NCI-H2171 (cell line): Measurements from ENCODE around the gene SRRT.
"Not testable (repeated sequence)": the region's sequence is repeated elsewhere in the genome, so short reads cannot be mapped to it uniquely, and the experiment has no call there.

Experiments used
- DNase-seq: peaks from one replicate; lab custom pipeline; 2025; lab: John Stamatoyannopoulos, UW

Gene SRRT

GRCh38 chr7:100893910-100894721 is 19.2 kb downstream of the SRRT start:
- DNase-seq: no peak

GRCh38 chr7:100894860-100895700 is 20.2 kb downstream of the SRRT start:
- peak; percentile 56 for DNase-seq

- no peak for DNase-seq
Observed at GRCh38 chr7:100895701-100895955, 20.7 kb downstream of the SRRT start, which contains the start of gene ACHE. Gene ACHE, minus strand, starts transcription at chr7:100895888. Its CDS starts 1,656 bp downstream, at chr7:100894232.

- peak; percentile 73 for DNase-seq
Observed at GRCh38 chr7:100895956-100896731, 21.2 kb downstream of the SRRT start.

- peak; percentile 29 for DNase-seq
Observed at GRCh38 chr7:100896732-100897608, 22.1 kb downstream of the SRRT start.

GRCh38 chr7:100897772-100898454 is 23.0 kb downstream of the SRRT start:
- peak; percentile 18 for DNase-seq

DNA sequence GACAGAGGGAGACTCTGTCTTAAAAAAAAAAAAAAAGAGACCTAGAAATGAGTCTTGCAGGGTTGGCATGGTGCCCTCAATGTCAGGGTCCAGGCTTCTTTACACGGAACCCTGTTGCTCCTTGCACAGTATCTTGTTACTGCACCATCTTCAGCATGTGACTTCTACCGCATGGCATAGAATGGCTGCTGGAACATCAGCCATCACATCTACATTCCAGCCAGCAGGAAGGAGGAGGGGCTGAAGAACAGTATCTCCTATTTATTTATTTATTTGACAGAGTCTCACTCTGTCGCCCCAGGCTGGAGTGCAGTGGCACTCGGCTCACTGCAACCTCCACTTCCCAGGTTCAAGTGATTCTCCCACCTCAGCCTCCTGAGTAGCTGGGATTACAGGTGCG is 24.5 kb downstream of the SRRT start:
- DNase-seq: no peak

DNA sequence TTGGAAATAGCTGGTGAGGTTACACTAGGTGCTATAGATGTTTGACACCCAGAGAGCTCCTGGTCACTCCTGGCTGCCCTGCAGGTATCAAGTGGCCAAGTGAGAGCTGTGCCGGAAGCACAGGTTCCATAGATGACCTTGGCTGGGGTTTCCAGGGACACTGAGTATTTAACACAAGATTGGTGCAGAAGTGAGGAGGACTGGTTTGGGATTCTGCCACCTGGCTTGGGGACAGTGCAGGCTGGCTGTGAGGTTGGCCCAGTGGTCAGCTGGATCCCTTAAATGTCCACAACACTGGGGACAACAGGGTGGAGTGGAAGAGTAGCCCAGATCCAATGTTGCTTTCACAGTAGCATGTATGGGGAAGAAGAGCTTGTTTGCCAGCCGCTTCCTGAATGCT is 26.1 kb downstream of the SRRT start:
- no peak for DNase-seq

DNA sequence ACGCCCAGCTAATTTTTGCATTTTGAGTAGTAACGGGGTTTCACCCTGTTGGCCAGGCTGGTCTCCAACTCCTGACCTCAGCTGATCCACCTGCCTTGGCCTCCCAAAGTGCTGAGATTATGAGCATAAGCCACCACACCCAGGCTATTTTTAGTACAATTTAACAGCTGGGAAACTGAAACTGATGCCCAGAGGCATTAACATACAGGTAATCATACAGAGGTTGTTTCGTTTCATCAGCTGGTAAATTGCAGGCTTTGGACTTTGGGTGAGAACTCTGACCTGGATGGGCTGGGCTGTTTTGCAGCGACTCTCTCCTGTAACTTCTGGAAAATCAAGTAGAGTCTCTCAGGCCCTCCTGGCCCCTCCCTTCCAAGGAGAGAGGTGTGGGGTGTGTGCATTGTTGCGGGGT is 27.0 kb downstream of the SRRT start:
- DNase-seq: no peak

GRCh38 chr7:100902638-100903037 is 27.7 kb downstream of the SRRT start:
- DNase-seq: no peak

- DNase-seq: no peak
Observed at GRCh38 chr7:100908512-100908911, 33.6 kb downstream of the SRRT start.

- not testable (repeated sequence) for DNase-seq
Observed at GRCh38 chr7:100910443-100910842, 35.5 kb downstream of the SRRT start.

- DNase-seq: no peak
Observed at GRCh38 chr7:100911484-100911883, 36.6 kb downstream of the SRRT start.

DNA sequence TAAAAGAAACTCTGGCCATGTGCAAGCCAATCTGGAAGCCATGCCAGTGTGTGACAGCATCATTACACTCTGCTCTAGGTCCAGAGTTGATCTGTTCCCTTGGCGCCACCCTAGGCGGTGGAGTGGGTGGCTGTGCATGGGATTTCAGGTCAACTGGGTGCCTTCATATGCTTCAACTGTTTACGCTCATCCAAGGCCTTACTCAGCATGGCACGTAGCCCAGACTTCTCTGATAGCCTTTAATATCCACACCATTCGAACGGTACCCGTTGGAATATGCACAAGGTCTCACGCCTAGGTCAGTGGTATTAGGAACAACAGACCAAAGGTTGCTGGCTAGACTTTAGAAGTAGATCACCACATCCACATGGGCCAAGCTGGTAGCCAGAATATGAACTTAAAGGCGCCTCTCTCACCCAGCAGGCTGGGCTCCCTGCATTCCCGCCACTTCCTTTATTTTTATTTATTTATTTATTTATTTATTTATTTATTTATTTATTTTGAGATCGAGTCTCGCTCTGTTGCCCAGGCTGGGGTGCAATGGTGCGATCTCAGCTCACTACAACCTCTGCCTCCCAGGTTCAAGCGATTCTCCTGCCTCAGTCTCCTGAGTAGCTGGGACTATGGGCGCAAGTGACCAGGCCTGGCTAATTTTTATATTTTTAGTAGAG is 39.4 kb downstream of the SRRT start:
- DNase-seq: no peak

- no peak for DNase-seq
Observed at GRCh38 chr7:100914879-100915447, 40.1 kb downstream of the SRRT start.

DNA sequence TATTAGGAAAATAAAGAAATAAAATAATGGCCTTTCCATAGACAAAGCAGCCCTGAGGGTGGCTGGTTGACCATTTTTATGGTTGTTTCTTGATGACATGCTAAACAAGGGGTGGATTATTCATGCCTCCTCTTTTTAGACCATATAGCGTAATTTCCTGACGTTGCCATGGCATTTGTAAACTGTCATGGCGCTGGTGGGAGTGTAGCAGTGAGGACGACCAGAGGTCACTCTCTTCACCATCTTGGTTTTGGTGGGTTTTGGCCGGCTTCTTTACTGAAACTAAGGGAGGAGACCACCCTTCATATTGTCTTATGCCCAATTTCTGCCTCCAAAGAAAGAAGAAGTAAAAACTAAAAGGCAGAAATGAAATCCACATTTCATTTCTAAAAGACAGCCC is 44.4 kb downstream of the SRRT start:
- DNase-seq: not testable (repeated sequence)

- DNase-seq: not testable (repeated sequence)
Observed at GRCh38 chr7:100919779-100920437, 45.0 kb downstream of the SRRT start.

- DNase-seq: no peak
Observed at GRCh38 chr7:100921039-100921438, 46.1 kb downstream of the SRRT start.

DNA sequence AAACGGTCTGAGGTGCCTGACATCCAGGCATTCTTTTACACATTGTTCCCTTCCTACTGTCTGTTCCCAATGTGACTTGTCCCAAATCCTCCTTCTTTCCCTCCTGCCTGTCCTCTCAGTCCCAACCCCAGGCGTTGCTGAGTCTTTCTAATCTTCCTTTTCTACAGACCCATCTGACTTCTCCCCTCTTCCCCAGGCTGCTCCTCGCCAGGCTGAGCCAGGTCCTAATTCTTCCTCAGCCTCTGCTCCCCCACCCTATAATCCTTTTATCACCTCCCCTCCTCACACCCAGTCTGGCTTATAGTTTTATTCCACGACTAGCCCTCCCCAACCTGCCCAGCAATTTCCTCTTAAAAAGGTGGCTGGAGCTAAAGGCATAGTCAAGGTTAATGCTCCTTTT is 48.7 kb downstream of the SRRT start:
- DNase-seq: not testable (repeated sequence)
